Hepatocyte (in vitro differentiated cells): Measurements from ENCODE around the gene SLC26A8.

ENCODE experiments used
- EZH2phosphoT487 ChIP-seq: fragments of 200-600 bp; sonication (generic); IDR thresholded peaks from one replicate; pipeline ENCODE4 v1.6.1; 2018; ENCODE audit warnings: antibody characterized with exemption, mild to moderate bottlenecking, low read depth, moderate library complexity; ENCODE audit not compliant: unreplicated experiment, severe bottlenecking
- TF ChIP-seq, protein P1 (sequence below): fragments of 200-600 bp; sonication (generic); IDR thresholded peaks from 2 replicates; pipeline ENCODE4 v1.5.1; 2016; ENCODE audit warnings: antibody characterized with exemption, mild to moderate bottlenecking; ENCODE audit not compliant: poor library complexity

DNA sequence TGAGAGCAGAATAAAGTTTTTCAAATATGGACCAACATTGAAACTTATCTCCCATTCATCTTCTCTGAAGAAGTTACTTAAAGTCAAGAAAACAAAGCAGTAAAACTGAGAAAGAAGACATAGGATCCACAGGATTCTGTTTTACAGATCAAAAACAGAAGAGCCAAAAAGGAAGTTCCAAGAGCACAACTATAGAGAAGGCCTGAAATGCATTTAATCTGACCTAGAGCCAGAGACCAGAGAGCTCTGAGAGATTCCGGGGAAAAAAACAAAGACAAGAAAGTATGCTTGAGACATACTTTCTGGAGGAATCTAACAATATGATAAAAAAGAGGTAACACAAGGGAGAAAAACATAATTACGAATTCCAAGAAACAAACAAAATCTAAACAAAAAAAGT is 129.7 kb downstream of the SLC26A8 start:
- TF ChIP-seq, protein P1, sequence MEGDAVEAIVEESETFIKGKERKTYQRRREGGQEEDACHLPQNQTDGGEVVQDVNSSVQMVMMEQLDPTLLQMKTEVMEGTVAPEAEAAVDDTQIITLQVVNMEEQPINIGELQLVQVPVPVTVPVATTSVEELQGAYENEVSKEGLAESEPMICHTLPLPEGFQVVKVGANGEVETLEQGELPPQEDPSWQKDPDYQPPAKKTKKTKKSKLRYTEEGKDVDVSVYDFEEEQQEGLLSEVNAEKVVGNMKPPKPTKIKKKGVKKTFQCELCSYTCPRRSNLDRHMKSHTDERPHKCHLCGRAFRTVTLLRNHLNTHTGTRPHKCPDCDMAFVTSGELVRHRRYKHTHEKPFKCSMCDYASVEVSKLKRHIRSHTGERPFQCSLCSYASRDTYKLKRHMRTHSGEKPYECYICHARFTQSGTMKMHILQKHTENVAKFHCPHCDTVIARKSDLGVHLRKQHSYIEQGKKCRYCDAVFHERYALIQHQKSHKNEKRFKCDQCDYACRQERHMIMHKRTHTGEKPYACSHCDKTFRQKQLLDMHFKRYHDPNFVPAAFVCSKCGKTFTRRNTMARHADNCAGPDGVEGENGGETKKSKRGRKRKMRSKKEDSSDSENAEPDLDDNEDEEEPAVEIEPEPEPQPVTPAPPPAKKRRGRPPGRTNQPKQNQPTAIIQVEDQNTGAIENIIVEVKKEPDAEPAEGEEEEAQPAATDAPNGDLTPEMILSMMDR, result no peak
- TF ChIP-seq EZH2phosphoT487, result no peak
